ENCODE data around the gene PDCD4.

Gene PDCD4

GRCh38 chr10:110833234-110833940 is 38.3 kb upstream of the PDCD4 start:
- no peak overlapping the region for H3K27ac ChIP-seq (ENCODE audit: low read depth, low read length)
- no CpG with 5 or more reads among the region's 13 CpGs for WGBS (ENCODE audit: extremely low coverage, insufficient coverage, low lambda C conversion rate)
- H3K4ac ChIP-seq (ENCODE audit: low read depth, low read length) = no peak overlapping the region
- H3K9ac ChIP-seq (ENCODE audit: low read length) = no peak overlapping the region
- H4K5ac ChIP-seq (ENCODE audit: low read length) = no peak overlapping the region
- H4K8ac ChIP-seq (ENCODE audit: low read depth, low read length) = no peak overlapping the region
- H3K4me3 ChIP-seq (ENCODE audit: low read length) = no peak overlapping the region
- H2BK15ac ChIP-seq (replicated peaks; ENCODE audit: low read depth) = no peak overlapping the region
- H3K36me3 ChIP-seq (ENCODE audit: control insufficient read depth, insufficient read depth, low read length) = no peaks in the 10 kb centered on the region
- no peak for DNase-seq
- H2BK5ac ChIP-seq (ENCODE audit: low read length) = no peak overlapping the region
- H3K79me1 ChIP-seq (ENCODE audit: low read length) = no peaks in the 10 kb centered on the region
- no peak overlapping the region for H2AK5ac ChIP-seq (ENCODE audit: low read length)
- H2BK120ac ChIP-seq (ENCODE audit: low read depth, low read length) = no peak overlapping the region
- no peaks in the 10 kb centered on the region for H3K4me1 ChIP-seq (ENCODE audit: control insufficient read depth, low read depth, low read length)
- no peak overlapping the region for H3K4me2 ChIP-seq (ENCODE audit: low read length)
- H3K56ac ChIP-seq (ENCODE audit: low read length) = no peak overlapping the region
- H3K27me3 ChIP-seq (ENCODE audit: insufficient read depth, low read length, poor library complexity) = no peaks in the 10 kb centered on the region
- H3K23ac ChIP-seq (ENCODE audit: low read length) = no peak overlapping the region
- H3K79me2 ChIP-seq (ENCODE audit: control insufficient read depth, insufficient read depth, low read length) = no peaks in the 10 kb centered on the region
- no peak overlapping the region for H3K18ac ChIP-seq (ENCODE audit: low read length)

DNA sequence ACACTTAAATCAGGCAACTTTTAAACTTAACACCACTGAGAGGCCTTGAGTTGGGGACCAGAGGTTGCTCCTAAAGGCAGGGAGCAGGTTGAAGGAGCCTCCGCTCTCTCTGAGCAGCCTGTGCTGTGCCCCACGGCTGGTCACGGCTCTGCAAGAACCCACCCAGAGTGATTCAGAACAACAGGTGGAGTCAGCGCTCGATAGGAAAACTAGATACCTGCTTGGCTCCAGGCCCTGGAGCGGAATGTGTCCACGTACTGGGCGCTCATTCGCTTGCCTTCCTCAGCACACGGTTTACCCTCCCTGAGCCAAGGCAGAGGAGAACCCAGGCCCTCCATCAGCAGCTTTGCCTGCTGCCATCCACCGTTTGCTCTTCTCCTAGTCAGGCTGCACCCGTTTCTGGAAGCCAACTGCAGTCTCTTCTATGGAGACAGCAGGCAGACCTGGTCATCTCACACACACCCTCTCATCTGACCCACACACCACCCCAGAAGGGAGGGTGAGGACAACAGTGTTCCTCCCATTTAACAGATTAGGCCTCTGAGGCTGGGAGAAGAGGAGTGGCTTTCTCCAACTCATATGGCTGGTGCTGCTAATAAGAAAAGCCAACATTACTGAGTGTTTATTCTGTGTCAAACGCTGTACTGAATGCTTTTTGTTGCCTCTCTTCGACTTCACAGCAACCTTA is 37.6 kb upstream of the PDCD4 start:
- H3K18ac ChIP-seq (ENCODE audit: low read length) = no peak overlapping the region

DNA sequence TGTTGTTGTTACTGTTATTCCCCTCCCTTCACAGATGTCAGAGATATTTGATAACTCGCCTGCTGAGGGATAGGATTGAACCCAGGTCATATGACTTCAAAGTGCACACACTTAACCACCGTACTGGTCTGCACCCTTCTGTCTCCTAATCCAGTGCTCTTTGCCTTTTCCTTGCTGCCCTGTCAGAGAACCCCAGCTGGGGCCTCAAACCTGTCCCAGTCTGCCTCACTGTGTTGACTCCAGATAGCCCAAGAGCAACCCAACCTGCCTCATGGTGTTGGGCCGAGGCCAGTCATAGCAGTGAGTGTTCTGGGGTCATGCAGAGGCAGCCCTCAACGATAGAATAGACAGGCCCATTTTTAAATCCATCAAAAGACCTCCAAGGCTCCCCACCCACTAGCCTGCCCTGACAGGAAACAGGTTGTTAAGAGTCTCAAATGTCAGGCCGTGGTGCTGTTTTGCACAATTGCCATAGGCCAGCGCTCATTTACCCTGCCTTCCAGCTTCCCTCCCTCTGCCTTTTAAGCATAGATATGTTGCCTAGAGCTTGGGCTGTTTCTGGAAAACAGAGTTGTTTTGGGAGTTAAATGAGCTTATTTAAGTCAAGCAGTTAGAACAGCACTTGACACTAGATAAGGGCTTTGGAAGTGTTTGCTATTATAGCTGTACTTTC is 37.0 kb upstream of the PDCD4 start:
- no peak overlapping the region for H4K8ac ChIP-seq (ENCODE audit: low read depth, low read length)
- H3K4me1 ChIP-seq (ENCODE audit: control insufficient read depth, low read depth, low read length) = no peaks in the 10 kb centered on the region
- H2BK5ac ChIP-seq (ENCODE audit: low read length) = no peak overlapping the region
- peak; percentile 83 for DNase-seq
- no peak overlapping the region for H4K5ac ChIP-seq (ENCODE audit: low read length)
- no peaks in the 10 kb centered on the region for H3K36me3 ChIP-seq (ENCODE audit: control insufficient read depth, insufficient read depth, low read length)
- no peak overlapping the region for H2BK15ac ChIP-seq (replicated peaks; ENCODE audit: low read depth)
- H3K56ac ChIP-seq (ENCODE audit: low read length) = no peak overlapping the region
- no peak overlapping the region for H2BK120ac ChIP-seq (ENCODE audit: low read depth, low read length)
- H3K9ac ChIP-seq (ENCODE audit: low read length) = no peak overlapping the region
- no peak overlapping the region for H3K4me3 ChIP-seq (ENCODE audit: low read length)
- H3K79me2 ChIP-seq (ENCODE audit: control insufficient read depth, insufficient read depth, low read length) = no peaks in the 10 kb centered on the region
- H3K27me3 ChIP-seq (ENCODE audit: insufficient read depth, low read length, poor library complexity) = no peaks in the 10 kb centered on the region
- H3K18ac ChIP-seq (ENCODE audit: low read length) = no peak overlapping the region
- H3K23ac ChIP-seq (ENCODE audit: low read length) = no peak overlapping the region
- no peak overlapping the region for H3K4me2 ChIP-seq (ENCODE audit: low read length)
- H3K79me1 ChIP-seq (ENCODE audit: low read length) = no peaks in the 10 kb centered on the region
- H3K27ac ChIP-seq (ENCODE audit: low read depth, low read length) = no peak overlapping the region
- WGBS (ENCODE audit: extremely low coverage, insufficient coverage, low lambda C conversion rate) = no CpG with 5 or more reads among the region's 6 CpGs
- no peak overlapping the region for H2AK5ac ChIP-seq (ENCODE audit: low read length)
- H3K4ac ChIP-seq (ENCODE audit: low read depth, low read length) = no peak overlapping the region

More for the DNA sequence above, 37.6 kb upstream of the PDCD4 start:
- H4K5ac ChIP-seq (ENCODE audit: low read length) = no peak overlapping the region
- H3K36me3 ChIP-seq (ENCODE audit: control insufficient read depth, insufficient read depth, low read length) = no peaks in the 10 kb centered on the region
- H3K27me3 ChIP-seq (ENCODE audit: insufficient read depth, low read length, poor library complexity) = no peaks in the 10 kb centered on the region
- no peaks in the 10 kb centered on the region for H3K4me1 ChIP-seq (ENCODE audit: control insufficient read depth, low read depth, low read length)
- H3K27ac ChIP-seq (ENCODE audit: low read depth, low read length) = no peak overlapping the region
- no peak overlapping the region for H3K4me3 ChIP-seq (ENCODE audit: low read length)
- no peak overlapping the region for H3K9ac ChIP-seq (ENCODE audit: low read length)
- H2BK120ac ChIP-seq (ENCODE audit: low read depth, low read length) = no peak overlapping the region
- no peak overlapping the region for H2BK15ac ChIP-seq (replicated peaks; ENCODE audit: low read depth)
- no peak overlapping the region for H3K4me2 ChIP-seq (ENCODE audit: low read length)
- H4K8ac ChIP-seq (ENCODE audit: low read depth, low read length) = no peak overlapping the region
- WGBS (ENCODE audit: extremely low coverage, insufficient coverage, low lambda C conversion rate) = no CpG with 5 or more reads among the region's 14 CpGs
- H3K56ac ChIP-seq (ENCODE audit: low read length) = no peak overlapping the region
- H3K79me2 ChIP-seq (ENCODE audit: control insufficient read depth, insufficient read depth, low read length) = no peaks in the 10 kb centered on the region
- no peak overlapping the region for H3K23ac ChIP-seq (ENCODE audit: low read length)
- H2BK5ac ChIP-seq (ENCODE audit: low read length) = no peak overlapping the region
- H2AK5ac ChIP-seq (ENCODE audit: low read length) = no peak overlapping the region
- no peak overlapping the region for H3K4ac ChIP-seq (ENCODE audit: low read depth, low read length)
- H3K79me1 ChIP-seq (ENCODE audit: low read length) = no peaks in the 10 kb centered on the region
- no peak for DNase-seq

GRCh38 chr10:110835841-110836240 is 35.9 kb upstream of the PDCD4 start:
- H3K27me3 ChIP-seq (ENCODE audit: insufficient read depth, low read length, poor library complexity) = no peaks in the 10 kb centered on the region
- no peak overlapping the region for H3K27ac ChIP-seq (ENCODE audit: low read depth, low read length)
- no CpG with 5 or more reads among the region's 7 CpGs for WGBS (ENCODE audit: extremely low coverage, insufficient coverage, low lambda C conversion rate)
- H3K23ac ChIP-seq (ENCODE audit: low read length) = no peak overlapping the region
- H4K5ac ChIP-seq (ENCODE audit: low read length) = no peak overlapping the region
- no peaks in the 10 kb centered on the region for H3K79me2 ChIP-seq (ENCODE audit: control insufficient read depth, insufficient read depth, low read length)
- peaks cover 2% of the 10 kb centered on the region for H3K4me1 ChIP-seq (ENCODE audit: control insufficient read depth, low read depth, low read length)
- no peak overlapping the region for H3K56ac ChIP-seq (ENCODE audit: low read length)
- H3K9ac ChIP-seq (ENCODE audit: low read length) = no peak overlapping the region
- no peak overlapping the region for H2BK120ac ChIP-seq (ENCODE audit: low read depth, low read length)
- H3K4me3 ChIP-seq (ENCODE audit: low read length) = no peak overlapping the region
- no peak for DNase-seq
- no peak overlapping the region for H3K4ac ChIP-seq (ENCODE audit: low read depth, low read length)
- H3K18ac ChIP-seq (ENCODE audit: low read length) = no peak overlapping the region
- no peak overlapping the region for H2BK15ac ChIP-seq (replicated peaks; ENCODE audit: low read depth)
- H3K4me2 ChIP-seq (ENCODE audit: low read length) = no peak overlapping the region
- H4K8ac ChIP-seq (ENCODE audit: low read depth, low read length) = no peak overlapping the region
- H3K36me3 ChIP-seq (ENCODE audit: control insufficient read depth, insufficient read depth, low read length) = no peaks in the 10 kb centered on the region
- no peak overlapping the region for H2AK5ac ChIP-seq (ENCODE audit: low read length)
- H3K79me1 ChIP-seq (ENCODE audit: low read length) = no peaks in the 10 kb centered on the region
- no peak overlapping the region for H2BK5ac ChIP-seq (ENCODE audit: low read length)

- no peak overlapping the region for H3K23ac ChIP-seq (ENCODE audit: low read length)
- H2BK120ac ChIP-seq (ENCODE audit: low read depth, low read length) = no peak overlapping the region
- H3K27ac ChIP-seq (ENCODE audit: low read depth, low read length) = no peak overlapping the region
- H3K27me3 ChIP-seq (ENCODE audit: insufficient read depth, low read length, poor library complexity) = no peaks in the 10 kb centered on the region
- H4K8ac ChIP-seq (ENCODE audit: low read depth, low read length) = no peak overlapping the region
- peaks cover 2% of the 10 kb centered on the region for H3K4me1 ChIP-seq (ENCODE audit: control insufficient read depth, low read depth, low read length)
- no peak overlapping the region for H2BK5ac ChIP-seq (ENCODE audit: low read length)
- H3K56ac ChIP-seq (ENCODE audit: low read length) = no peak overlapping the region
- no peak overlapping the region for H4K5ac ChIP-seq (ENCODE audit: low read length)
- no CpG with 5 or more reads among the region's 3 CpGs for WGBS (ENCODE audit: extremely low coverage, insufficient coverage, low lambda C conversion rate)
- no peak overlapping the region for H3K4me2 ChIP-seq (ENCODE audit: low read length)
- H3K4ac ChIP-seq (ENCODE audit: low read depth, low read length) = no peak overlapping the region
- no peaks in the 10 kb centered on the region for H3K79me1 ChIP-seq (ENCODE audit: low read length)
- H3K9ac ChIP-seq (ENCODE audit: low read length) = no peak overlapping the region
- no peak overlapping the region for H2AK5ac ChIP-seq (ENCODE audit: low read length)
- H3K79me2 ChIP-seq (ENCODE audit: control insufficient read depth, insufficient read depth, low read length) = no peaks in the 10 kb centered on the region
- no peak overlapping the region for H3K4me3 ChIP-seq (ENCODE audit: low read length)
- H3K18ac ChIP-seq (ENCODE audit: low read length) = no peak overlapping the region
- no peak overlapping the region for H2BK15ac ChIP-seq (replicated peaks; ENCODE audit: low read depth)
- no peaks in the 10 kb centered on the region for H3K36me3 ChIP-seq (ENCODE audit: control insufficient read depth, insufficient read depth, low read length)
- DNase-seq = no peak
Observed at GRCh38 chr10:110836706-110837105, 35.0 kb upstream of the PDCD4 start.
